K562 (cell line): ENCODE data around the gene ADCY6. TPM values are rescaled to one million over a fixed set of nuclear protein-coding genes. Genes with fewer than 3 reads are reported as not detected.

Source experiments
- C11orf30 ChIP-seq: fragments of 450-650 bp; IDR thresholded peaks from 2 replicates; pipeline ENCODE4 v1.6.1; 2016; ENCODE audit warnings: low read depth, mild to moderate bottlenecking
- CBX3 ChIP-seq, 2 experiments: IDR thresholded peaks; 1 replicate in 1 of 2; 2 replicates in 1 of 2; pipeline ENCODE4 v1.6.1; 2012; ENCODE audit warnings: inconsistent platforms in 2 of 2, low read length in 2 of 2, borderline replicate concordance in 1 of 2, control low read depth in 1 of 2
- CC2D1A ChIP-seq: fragments of 450-650 bp; IDR thresholded peaks from 2 replicates; pipeline ENCODE4 v1.6.1; 2017; ENCODE audit warnings: mild to moderate bottlenecking
- CEBPG ChIP-seq, 3 experiments: fragments of 200-800 bp in 1 of 3; sonication (Bioruptor generic) in 1 of 3; sonication (generic) in 1 of 3; formaldehyde crosslinking in 1 of 3; IDR thresholded peaks in 2 of 3; conservative IDR thresholded peaks in 1 of 3; 2 replicates each; pipeline versions ENCODE4 v1.6.1 to v1.8.0; 2016 to 2022; ENCODE audit warnings: missing compliant biosample characterization in 2 of 3, missing genetic modification characterization in 2 of 3, mild to moderate bottlenecking in 1 of 3, missing genetic modification reagents in 1 of 3
- CUX1 ChIP-seq: fragments of 200-800 bp; sonication (Bioruptor generic); IDR thresholded peaks from 2 replicates; pipeline ENCODE4 v1.6.1; 2016; ENCODE audit warnings: missing genetic modification characterization, missing compliant biosample characterization
- FOXK1 ChIP-seq: sonication (generic); formaldehyde crosslinking; IDR thresholded peaks from 2 replicates; pipeline ENCODE4 v1.8.0; 2022; ENCODE audit warnings: missing genetic modification reagents, mild to moderate bottlenecking, borderline replicate concordance
- GTF3C2 ChIP-seq: IDR thresholded peaks from 3 replicates; pipeline ENCODE4 v1.6.1; 2011; ENCODE audit warnings: borderline replicate concordance, mild to moderate bottlenecking, moderate library complexity; ENCODE audit not compliant: insufficient read length; ENCODE audit errors: extremely low read depth
- HDAC2 ChIP-seq: fragments of 450-650 bp; IDR thresholded peaks from 2 replicates; pipeline ENCODE4 v1.6.1; 2016; ENCODE audit warnings: mild to moderate bottlenecking
- KDM1A ChIP-seq, 2 experiments: fragments of 450-650 bp; IDR thresholded peaks; 2 replicates each; pipeline ENCODE4 v1.6.1; 2016; ENCODE audit warnings: mild to moderate bottlenecking in 2 of 2
- NCOA1 ChIP-seq: fragments of 450-650 bp; IDR thresholded peaks from 2 replicates; pipeline ENCODE4 v1.6.1; 2016; ENCODE audit warnings: low read depth
- PCBP2 ChIP-seq: fragments of 200-400 bp; formaldehyde crosslinking; IDR thresholded peaks from 2 replicates; pipeline ENCODE4 v1.6.1; 2018; ENCODE audit warnings: low read length, low read depth, mild to moderate bottlenecking, moderate library complexity; ENCODE audit not compliant: poor library complexity, severe bottlenecking
- PHF20 ChIP-seq: fragments of 450-650 bp; IDR thresholded peaks from 2 replicates; pipeline ENCODE4 v1.6.1; 2018; ENCODE audit not compliant: partially characterized antibody
- STAG1 ChIP-seq: sonication (generic); formaldehyde crosslinking; IDR thresholded peaks from 2 replicates; pipeline ENCODE4 v1.5.0; 2020; ENCODE audit warnings: missing genetic modification reagents, borderline replicate concordance
- TRIM25 ChIP-seq: fragments of 450-650 bp; IDR thresholded peaks from 2 replicates; pipeline ENCODE4 v1.7.0; 2016; ENCODE audit warnings: borderline replicate concordance
- ZFP91 ChIP-seq: sonication (generic); formaldehyde crosslinking; IDR thresholded peaks from 2 replicates; pipeline ENCODE4 v1.8.0; 2022; ENCODE audit warnings: mild to moderate bottlenecking, missing genetic modification reagents
- ZNF766 ChIP-seq: fragments of 200-800 bp; sonication (Bioruptor generic); conservative IDR thresholded peaks from 2 replicates; pipeline ENCODE4 v1.6.1; 2016; ENCODE audit warnings: missing genetic modification characterization, missing compliant biosample characterization
- polyA plus RNA-seq, 8 experiments: library from polyadenylated mRNA; depleted of rRNA in 4 of 8; stranded (reverse) in 5 of 8; unstranded in 3 of 8; fragments of >200 nt; fragmentation: Nextera tagmentation in 2 of 8; fragmentation: Illumina TruSeq in 1 of 8; extraction: Ambion mirVana in 2 of 8; extraction: Trizol in 1 of 8; gene quantifications; 2 replicates each; pipeline versions ENCODE4 v1.2.1 to v1.2.3, GENCODE V29; 2011 to 2014; ENCODE audit warnings: inconsistent platforms in 1 of 8, missing spikeins in 1 of 8
- total RNA-seq, 7 experiments: library from RNA; depleted of rRNA in 6 of 7; stranded (reverse); fragments of >200 nt in 6 of 7; fragmentation: Illumina TruSeq in 2 of 7; extraction: Trizol in 2 of 7; gene quantifications; 2 replicates each; pipeline versions ENCODE4 v1.2.1 to v1.2.3, GENCODE V29; 2011 to 2021; ENCODE audit warnings: low replicate concordance in 1 of 7

Gene ADCY6
- total and polyA plus RNA-seq, 9 of the 15 experiments (the other 6 are each of a cell fraction or from before 2014, with no cell fraction given), result 0.01 to 1.0 (median 0.53) TPM

GRCh38 chr12:48717252-48717695 is 71.6 kb downstream of the ADCY6 start (continued):
- TF ChIP-seq CEBPG (CRISPR knock-in tag; IDR thresholded peaks at IDR 0.05) (no peak), CEBPG (tag; conservative IDR thresholded peaks at IDR 0.05 in 1 of 2, IDR thresholded peaks at IDR 0.05 in 1 of 2) (peak; percentile 68 to 85), FOXK1 (CRISPR knock-in tag) (no peak), TRIM25 (peak; percentile 50; the same call in 1 of the 2 replicates), NCOA1 (no peak), HDAC2 (peak; percentile 8; the same call in 1 of the 2 replicates), CBX3 (IDR thresholded peaks at IDR 0.05; ENCODE audit: borderline replicate concordance in 1 of 2, low read length in 2 of 2) (0 out of 3 replicates have a peak, but pooled peaks of 1 of the 2 experiments have one; percentile 3), ZNF766 (no peak), STAG1 (CRISPR knock-in tag) (no peak), CUX1 (CRISPR knock-in tag) (no peak), GTF3C2 (peak; percentile 40), PCBP2 (no peak), C11orf30 (no peak), PHF20 (no peak), KDM1A (IDR thresholded peaks at IDR 0.05) (peak; percentile 15 to 79; a peak in 3 of 4 replicates), ZFP91 (CRISPR knock-in tag) (no peak), CC2D1A (no peak; the same call in 1 of the 2 replicates)
